CD4-positive, alpha-beta T cell treated with Interleukin-6 at 100 ng/mL for 8 hours (primary cell): Measurements from ENCODE around the gene B3GNT5.
A peak's percentile ranks its signal among the peaks of the same experiment; 100 is the strongest.
"Not testable (repeated sequence)": the region's sequence is repeated elsewhere in the genome, so short reads cannot be mapped to it uniquely, and the experiment has no call there.

Source experiments
- DNase-seq: peaks from one replicate; pipeline ENCODE4 v3.0.0-alpha.2; 2020; ENCODE audit warnings: mixed read lengths, low spot score

Gene B3GNT5

GRCh38 chr3:183252973-183253527 is at the start of gene B3GNT5:
TSS of gene B3GNT5 (plus strand) at chr3:183253253. CDS start at chr3:183269799, 16,546 bp downstream.
- DNase-seq, result no peak

- no peak for DNase-seq
Observed at GRCh38 chr3:183203670-183204069, 49.4 kb upstream of the B3GNT5 start.

GRCh38 chr3:183208260-183208659 is 44.8 kb upstream of the B3GNT5 start:
- no peak for DNase-seq

GRCh38 chr3:183208800-183209199 is 44.3 kb upstream of the B3GNT5 start:
- DNase-seq, result no peak

- no peak for DNase-seq
Observed at GRCh38 chr3:183210341-183210740, 42.7 kb upstream of the B3GNT5 start.

GRCh38 chr3:183210862-183211341 is 42.2 kb upstream of the B3GNT5 start:
- no peak for DNase-seq

- DNase-seq, result no peak
Observed at GRCh38 chr3:183211352-183211751, 41.7 kb upstream of the B3GNT5 start.

- DNase-seq, result no peak
Observed at GRCh38 chr3:183212096-183212495, 41.0 kb upstream of the B3GNT5 start.

- DNase-seq, result no peak
Observed at GRCh38 chr3:183212565-183212964, 40.5 kb upstream of the B3GNT5 start.

GRCh38 chr3:183213415-183214276 is 39.4 kb upstream of the B3GNT5 start:
- no peak for DNase-seq

- no peak for DNase-seq
Observed at GRCh38 chr3:183214277-183214612, 38.8 kb upstream of the B3GNT5 start.

GRCh38 chr3:183215591-183216202 is 37.4 kb upstream of the B3GNT5 start:
- DNase-seq, result no peak

- DNase-seq, result no peak
Observed at GRCh38 chr3:183217548-183218332, 35.3 kb upstream of the B3GNT5 start.

- DNase-seq, result no peak
Observed at GRCh38 chr3:183218826-183219225, 34.2 kb upstream of the B3GNT5 start.

- no peak for DNase-seq
Observed at GRCh38 chr3:183220828-183221227, 32.2 kb upstream of the B3GNT5 start.

- no peak for DNase-seq
Observed at GRCh38 chr3:183222631-183223235, 30.3 kb upstream of the B3GNT5 start.

GRCh38 chr3:183224180-183224970 is 28.7 kb upstream of the B3GNT5 start:
- DNase-seq, result peak; percentile 43

GRCh38 chr3:183226333-183226890 is 26.6 kb upstream of the B3GNT5 start:
- no peak for DNase-seq

GRCh38 chr3:183227586-183227985 is 25.5 kb upstream of the B3GNT5 start:
- no peak for DNase-seq

GRCh38 chr3:183229178-183229577 is 23.9 kb upstream of the B3GNT5 start:
- no peak for DNase-seq

- not testable (repeated sequence) for DNase-seq
Observed at GRCh38 chr3:183230251-183230650, 22.8 kb upstream of the B3GNT5 start.
